ENCODE data around the gene SEMA3C.
A peak's percentile ranks its signal among the peaks of the same experiment; 100 is the strongest.

DNA sequence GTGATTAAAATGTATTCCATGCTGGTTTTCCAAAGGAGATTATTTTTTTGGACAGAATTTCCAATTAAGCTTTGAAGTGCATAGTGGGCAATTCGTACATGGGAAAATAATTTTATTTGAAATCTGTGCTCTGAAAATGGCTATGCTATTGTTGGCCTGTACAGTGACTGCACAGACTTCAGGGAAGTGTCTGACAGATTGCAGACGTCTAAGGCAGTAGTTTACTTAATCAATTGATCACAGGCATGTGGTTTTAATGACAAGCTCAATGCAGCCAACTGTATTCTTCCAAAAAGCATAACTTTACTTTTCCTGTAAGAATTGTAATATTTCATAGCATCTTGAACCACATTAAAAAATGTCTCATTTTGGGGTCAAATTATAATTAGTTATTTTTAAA is 102.0 kb downstream of the SEMA3C start:
- TF ChIP-seq TOX (CRISPR knock-in tag; IDR thresholded peaks at IDR 0.05; ENCODE audit: borderline replicate concordance) = 0 out of 2 replicates have a peak, but pooled peaks have one; percentile 46
- TF ChIP-seq PATZ1 (CRISPR knock-in tag; IDR thresholded peaks at IDR 0.05; ENCODE audit: borderline replicate concordance) = no peak
- no peak for TF ChIP-seq PPARA (CRISPR knock-in tag; IDR thresholded peaks at IDR 0.05; ENCODE audit: borderline replicate concordance)
- TF ChIP-seq TCF4 (CRISPR knock-in tag; IDR thresholded peaks at IDR 0.05; ENCODE audit: borderline replicate concordance) = peak; percentile 70
- no peak for TF ChIP-seq CSRNP3 (CRISPR knock-in tag; IDR thresholded peaks at IDR 0.05)
- TF ChIP-seq ZC3H10 (CRISPR knock-in tag; IDR thresholded peaks at IDR 0.05) = no peak
- peak; percentile 17; the same call in 1 of the 2 replicates for TF ChIP-seq SNAI2 (CRISPR knock-in tag; IDR thresholded peaks at IDR 0.05)
- TF ChIP-seq ZNF8 (CRISPR knock-in tag; IDR thresholded peaks at IDR 0.05) = no peak

All from SK-N-SH treated with all-trans-retinoic acid at 6 μM for 48 hours (cell line).